ENCODE data around the gene VPS11.

GRCh38 chr11:119091966-119092879 lies 24.6 kb downstream of the VPS11 start:
- TF ChIP-seq YY1 (IDR thresholded peaks at IDR 0.05; ENCODE audit: insufficient read depth, insufficient read length) = no peak
- TF ChIP-seq ZNF274 (IDR thresholded peaks at IDR 0.05; ENCODE audit: low read depth, low read length) = no peak
- TF ChIP-seq SUZ12 (IDR thresholded peaks at IDR 0.05; ENCODE audit: extremely low read depth, insufficient read depth, insufficient read length) = no peak
